Chondrocyte (in vitro differentiated cells): ENCODE data around the gene FYCO1. TPM values are rescaled to one million over a fixed set of nuclear protein-coding genes. Genes with fewer than 3 reads are reported as not detected.

Experiments used
- DNase-seq: peaks from one replicate; pipeline ENCODE4 v3.0.0; 2021; ENCODE audit warnings: mixed read lengths, low spot score
- H3K27ac Mint-ChIP-seq: one replicate; pipeline ENCODE4 v1.8.0; 2021; ENCODE audit warnings: mild to moderate bottlenecking, moderate library complexity, mixed read lengths; ENCODE audit not compliant: unreplicated experiment
- H3K27me3 Mint-ChIP-seq: 2 replicates; pipeline ENCODE4 v1.8.0; 2021; ENCODE audit warnings: low read depth, mixed read lengths
- H3K36me3 Mint-ChIP-seq: 2 replicates; pipeline ENCODE4 v1.8.0; 2021; ENCODE audit warnings: low read depth, mixed read lengths
- H3K4me1 Mint-ChIP-seq: 2 replicates; pipeline ENCODE4 v1.8.0; 2021; ENCODE audit warnings: low read depth, mild to moderate bottlenecking, mixed read lengths
- H3K4me3 Mint-ChIP-seq: one replicate; pipeline ENCODE4 v1.8.0; 2021; ENCODE audit warnings: mild to moderate bottlenecking, moderate library complexity, mixed read lengths; ENCODE audit not compliant: unreplicated experiment
- H3K9me3 Mint-ChIP-seq: 2 replicates; pipeline ENCODE4 v1.8.0; 2021; ENCODE audit warnings: low read depth, mixed read lengths
- total RNA-seq: library from RNA; stranded (reverse); gene quantifications from 3 replicates; pipeline ENCODE4 v1.2.1, GENCODE V29; 2021
- TF ChIP-seq, protein P1 (sequence below): fragments of 200-600 bp; sonication (generic); IDR thresholded peaks from 2 replicates; pipeline ENCODE4 v1.5.0; 2021; ENCODE audit warnings: antibody characterized with exemption, mild to moderate bottlenecking, moderate library complexity

Gene FYCO1
- total RNA-seq, 1 donor from 2014 or later = 31.6 TPM

DNA sequence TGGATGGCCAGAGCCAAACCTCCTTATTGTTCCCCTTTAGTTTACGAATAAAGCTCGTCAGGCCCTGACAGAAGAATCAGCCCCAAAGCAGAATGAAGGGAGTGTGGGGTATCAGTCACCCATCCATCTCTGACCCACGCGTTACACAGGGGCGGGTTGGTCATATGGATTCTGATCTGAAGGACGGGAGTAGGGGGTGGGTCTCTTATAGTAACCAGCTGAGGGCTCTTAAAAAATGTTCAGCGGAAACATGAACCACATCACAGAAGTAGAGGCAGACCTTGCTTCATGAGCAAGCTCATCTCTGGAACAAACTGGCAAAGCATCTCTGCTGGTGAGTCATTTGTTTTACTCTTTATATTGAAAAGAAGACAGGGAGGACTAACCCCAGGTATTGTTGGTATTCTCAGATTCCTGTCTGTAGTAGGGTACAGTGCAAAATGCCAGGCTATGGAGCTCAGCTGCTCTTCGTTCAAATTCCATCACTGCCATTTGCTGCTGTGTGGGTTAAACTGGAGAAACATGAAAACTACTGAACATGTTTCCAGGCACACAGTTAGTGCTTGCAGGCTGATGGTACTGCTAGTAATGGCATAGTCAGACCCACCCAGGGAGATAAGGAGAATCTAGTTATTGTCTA, 52.3 kb downstream of the FYCO1 start, which contains the start of gene CXCR6:
TSS of gene CXCR6 (plus strand) at position 258 of the 640 bp plus-strand sequence. CDS start 3,018 bp downstream, outside the sequence.
- H3K36me3 Mint-ChIP-seq = peaks cover 15% of the 10 kb centered on the region
- no peak for DNase-seq
- no peak within 1 kb of the TSS for H3K27ac Mint-ChIP-seq
- H3K9me3 Mint-ChIP-seq = peaks cover 6% of the 10 kb centered on the region
- H3K4me1 Mint-ChIP-seq = peaks cover 7% of the 10 kb centered on the region
- TF ChIP-seq, protein P1, sequence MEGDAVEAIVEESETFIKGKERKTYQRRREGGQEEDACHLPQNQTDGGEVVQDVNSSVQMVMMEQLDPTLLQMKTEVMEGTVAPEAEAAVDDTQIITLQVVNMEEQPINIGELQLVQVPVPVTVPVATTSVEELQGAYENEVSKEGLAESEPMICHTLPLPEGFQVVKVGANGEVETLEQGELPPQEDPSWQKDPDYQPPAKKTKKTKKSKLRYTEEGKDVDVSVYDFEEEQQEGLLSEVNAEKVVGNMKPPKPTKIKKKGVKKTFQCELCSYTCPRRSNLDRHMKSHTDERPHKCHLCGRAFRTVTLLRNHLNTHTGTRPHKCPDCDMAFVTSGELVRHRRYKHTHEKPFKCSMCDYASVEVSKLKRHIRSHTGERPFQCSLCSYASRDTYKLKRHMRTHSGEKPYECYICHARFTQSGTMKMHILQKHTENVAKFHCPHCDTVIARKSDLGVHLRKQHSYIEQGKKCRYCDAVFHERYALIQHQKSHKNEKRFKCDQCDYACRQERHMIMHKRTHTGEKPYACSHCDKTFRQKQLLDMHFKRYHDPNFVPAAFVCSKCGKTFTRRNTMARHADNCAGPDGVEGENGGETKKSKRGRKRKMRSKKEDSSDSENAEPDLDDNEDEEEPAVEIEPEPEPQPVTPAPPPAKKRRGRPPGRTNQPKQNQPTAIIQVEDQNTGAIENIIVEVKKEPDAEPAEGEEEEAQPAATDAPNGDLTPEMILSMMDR = no peak
- no peak within 1 kb of the TSS for H3K4me3 Mint-ChIP-seq
- no peaks in the 10 kb centered on the region for H3K27me3 Mint-ChIP-seq

DNA sequence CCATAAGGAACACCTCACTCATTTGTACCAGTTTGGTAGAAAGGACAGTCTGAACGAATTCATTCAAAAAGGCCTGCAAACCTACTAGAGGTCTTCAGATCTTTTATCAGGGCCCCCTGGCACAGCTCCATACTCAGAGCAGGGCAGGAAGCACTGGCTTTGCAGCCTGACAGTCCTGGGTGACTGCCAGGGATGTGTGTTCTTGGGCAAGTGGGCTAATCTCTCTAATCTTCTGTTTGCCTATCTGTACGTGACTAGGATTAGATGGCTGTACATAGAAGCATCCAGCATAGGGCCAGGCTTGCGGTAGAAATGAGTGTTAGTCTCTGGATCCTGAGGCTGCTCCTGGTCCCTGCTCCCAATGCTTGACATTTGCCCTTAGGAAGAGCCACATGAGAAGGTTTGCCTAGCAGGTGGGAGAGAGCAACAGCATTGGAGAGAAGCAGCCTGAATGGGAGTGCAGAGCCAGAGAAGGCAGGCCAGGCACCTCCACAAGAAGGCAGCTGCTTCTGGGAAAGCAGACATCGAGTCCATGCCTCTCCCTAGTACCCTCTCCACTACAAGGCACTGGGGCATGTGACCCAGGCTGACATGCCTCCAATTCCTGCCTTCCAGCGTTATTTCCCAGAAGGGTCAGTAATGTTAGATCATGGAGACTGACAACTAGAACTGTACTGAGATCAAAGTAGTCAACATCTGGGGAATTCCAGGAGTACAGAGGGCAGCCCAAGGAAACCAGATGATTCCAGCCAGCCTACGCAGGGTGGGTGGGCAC, 53.4 kb downstream of the FYCO1 start:
- TF ChIP-seq, protein P1 = no peak
- no peak for DNase-seq
- no peak overlapping the region for H3K4me3 Mint-ChIP-seq
- no peaks in the 10 kb centered on the region for H3K27me3 Mint-ChIP-seq
- H3K4me1 Mint-ChIP-seq = peaks cover 7% of the 10 kb centered on the region
- H3K36me3 Mint-ChIP-seq = peaks cover 11% of the 10 kb centered on the region
- no peak overlapping the region for H3K27ac Mint-ChIP-seq
- H3K9me3 Mint-ChIP-seq = peaks cover 6% of the 10 kb centered on the region

- peaks cover 7% of the 10 kb centered on the region for H3K4me1 Mint-ChIP-seq
- TF ChIP-seq, protein P1 = no peak
- no peaks in the 10 kb centered on the region for H3K27me3 Mint-ChIP-seq
- H3K9me3 Mint-ChIP-seq = peaks cover 6% of the 10 kb centered on the region
- H3K36me3 Mint-ChIP-seq = peaks cover 4% of the 10 kb centered on the region
- no peak overlapping the region for H3K4me3 Mint-ChIP-seq
- H3K27ac Mint-ChIP-seq = no peak overlapping the region
- no peak for DNase-seq
Measured at GRCh38 chr3:45940781-45941365, 54.8 kb downstream of the FYCO1 start.

GRCh38 chr3:45940004-45940780, 55.4 kb downstream of the FYCO1 start:
- peaks cover 6% of the 10 kb centered on the region for H3K9me3 Mint-ChIP-seq
- H3K4me1 Mint-ChIP-seq = peaks cover 7% of the 10 kb centered on the region
- H3K4me3 Mint-ChIP-seq = no peak overlapping the region
- DNase-seq = no peak
- H3K36me3 Mint-ChIP-seq = peaks cover 9% of the 10 kb centered on the region
- H3K27me3 Mint-ChIP-seq = no peaks in the 10 kb centered on the region
- TF ChIP-seq, protein P1 = no peak
- no peak overlapping the region for H3K27ac Mint-ChIP-seq
